HepG2 (cell line): ENCODE measurements around the gene OSGEPL1. TPM values are rescaled to one million over a fixed set of nuclear protein-coding genes. Genes with fewer than 3 reads are reported as not detected.

ENCODE experiments used
- ARHGAP35 ChIP-seq: sonication (generic); formaldehyde crosslinking; IDR thresholded peaks from 2 replicates; pipeline ENCODE4 v1.9.0; 2022; ENCODE audit warnings: mild to moderate bottlenecking, inconsistent platforms, moderate library complexity, missing genetic modification reagents, borderline replicate concordance
- ELF4 ChIP-seq: sonication (generic); formaldehyde crosslinking; IDR thresholded peaks from 2 replicates; pipeline ENCODE4 v1.5.0; 2020; ENCODE audit warnings: missing genetic modification reagents, mild to moderate bottlenecking, moderate library complexity, borderline replicate concordance
- KDM2A ChIP-seq: sonication (generic); formaldehyde crosslinking; IDR thresholded peaks from 2 replicates; pipeline ENCODE4 v1.4.0; 2020; ENCODE audit warnings: low read depth, missing genetic modification reagents, borderline replicate concordance
- KLF16 ChIP-seq, 2 experiments: sonication (generic) in 1 of 2; formaldehyde crosslinking in 1 of 2; IDR thresholded peaks; 2 replicates each; pipeline versions ENCODE4 v1.6.1 to v1.8.0; 2016 to 2023; ENCODE audit warnings: missing genetic modification reagents in 2 of 2, missing compliant biosample characterization in 1 of 2
- MAFG ChIP-seq: sonication (generic); formaldehyde crosslinking; IDR thresholded peaks from 2 replicates; pipeline ENCODE4 v1.5.1; 2020; ENCODE audit warnings: mild to moderate bottlenecking, missing genetic modification reagents
- MEF2D ChIP-seq: sonication (generic); formaldehyde crosslinking; IDR thresholded peaks from 2 replicates; pipeline ENCODE4 v1.5.1; 2020; ENCODE audit warnings: mild to moderate bottlenecking, missing genetic modification reagents
- MXD4 ChIP-seq: IDR thresholded peaks from 2 replicates; pipeline ENCODE4 v1.6.1; 2016; ENCODE audit warnings: mild to moderate bottlenecking, missing biosample characterization, missing genetic modification reagents
- ONECUT2 ChIP-seq: sonication (generic); formaldehyde crosslinking; IDR thresholded peaks from 2 replicates; pipeline ENCODE4 v1.4.0; 2020; ENCODE audit warnings: missing genetic modification reagents
- POLR2AphosphoS2 ChIP-seq: IDR thresholded peaks from 2 replicates; pipeline ENCODE4 v1.6.1; 2011; ENCODE audit warnings: low read depth, low read length, improper control_type of control experiment
- PTBP1 ChIP-seq: fragments of 200-400 bp; formaldehyde crosslinking; IDR thresholded peaks from 2 replicates; pipeline ENCODE4 v1.6.1; 2018; ENCODE audit warnings: low read length, low read depth; ENCODE audit not compliant: poor library complexity, severe bottlenecking
- REST ChIP-seq, 2 experiments: IDR thresholded peaks; 2 replicates each; pipeline ENCODE4 v1.6.1; 2011 to 2012; ENCODE audit warnings: low read length in 2 of 2, borderline replicate concordance in 1 of 2, low read depth in 1 of 2, mild to moderate bottlenecking in 1 of 2, moderate library complexity in 1 of 2
- RFXAP ChIP-seq: sonication (generic); formaldehyde crosslinking; IDR thresholded peaks from 2 replicates; pipeline ENCODE4 v1.4.0; 2020; ENCODE audit warnings: missing genetic modification reagents, borderline replicate concordance
- SSRP1 ChIP-seq: IDR thresholded peaks from 2 replicates; pipeline ENCODE4 v1.6.1; 2016; ENCODE audit warnings: control low read depth
- TBX2 ChIP-seq: sonication (generic); formaldehyde crosslinking; IDR thresholded peaks from 2 replicates; pipeline ENCODE4 v1.5.0; 2020; ENCODE audit warnings: missing genetic modification reagents, mild to moderate bottlenecking, borderline replicate concordance
- TFE3 ChIP-seq: IDR thresholded peaks from 2 replicates; pipeline ENCODE4 v1.6.1; 2016
- ZBTB2 ChIP-seq: sonication (generic); formaldehyde crosslinking; IDR thresholded peaks from 2 replicates; pipeline ENCODE4 v1.8.0; 2022; ENCODE audit warnings: low read depth, missing genetic modification reagents
- ZNF136 ChIP-seq: sonication (generic); formaldehyde crosslinking; IDR thresholded peaks from 2 replicates; pipeline ENCODE4 v1.8.1; 2022; ENCODE audit warnings: low read depth, mild to moderate bottlenecking, moderate library complexity, missing genetic modification reagents
- ZNF256 ChIP-seq: sonication (generic); formaldehyde crosslinking; conservative IDR thresholded peaks from 2 replicates; pipeline ENCODE4 v1.4.0; 2020; ENCODE audit warnings: missing genetic modification reagents
- ZNF33A ChIP-seq: sonication (generic); formaldehyde crosslinking; IDR thresholded peaks from 2 replicates; pipeline ENCODE4 v1.5.1; 2020; ENCODE audit warnings: missing genetic modification reagents, mild to moderate bottlenecking, moderate library complexity, borderline replicate concordance
- ZNF501 ChIP-seq: sonication (generic); formaldehyde crosslinking; IDR thresholded peaks from 2 replicates; pipeline ENCODE4 v1.5.1; 2020; ENCODE audit warnings: mild to moderate bottlenecking, moderate library complexity, missing genetic modification reagents
- ZNF576 ChIP-seq: sonication (generic); formaldehyde crosslinking; IDR thresholded peaks from 2 replicates; pipeline ENCODE4 v1.4.0; 2020; ENCODE audit warnings: mild to moderate bottlenecking, missing genetic modification reagents
- ZNF652 ChIP-seq: IDR thresholded peaks from 2 replicates; pipeline ENCODE4 v1.6.1; 2016; ENCODE audit warnings: low read depth, borderline replicate concordance
- polyA plus RNA-seq, 8 experiments: library from polyadenylated mRNA; depleted of rRNA in 3 of 8; stranded (reverse) in 7 of 8; unstranded in 1 of 8; fragments of >200 nt; fragmentation: Illumina TruSeq in 4 of 8; extraction: Trizol in 4 of 8; gene quantifications; 2 replicates each; pipeline versions ENCODE4 v1.2.1 to v1.2.3, GENCODE V29; 2011 to 2016; ENCODE audit warnings: low read depth in 4 of 8, missing spikeins in 1 of 8, mixed read lengths in 1 of 8; ENCODE audit not compliant: insufficient read depth in 1 of 8
- total RNA-seq, 5 experiments: library from RNA; depleted of rRNA; stranded (reverse); fragments of >200 nt; fragmentation: Illumina TruSeq; extraction: Trizol; gene quantifications; 2 replicates each; pipeline ENCODE4 v1.2.3, GENCODE V29; 2016; ENCODE audit warnings: low read depth in 1 of 5

The OSGEPL1 gene
- total and polyA plus RNA-seq, 2 of the 13 experiments (the other 11 are each of a cell fraction or from before 2014, with no cell fraction given): 10.2 to 10.8 TPM

GRCh38 chr2:189762551-189763298 is at the start of gene OSGEPL1 (continued):
- TF ChIP-seq TFE3: no peak
- peak; percentile 68; the same call in 1 of the 2 replicates for TF ChIP-seq POLR2AphosphoS2
- peak; percentile 91 for TF ChIP-seq SSRP1 (CRISPR knock-in tag)
- TF ChIP-seq ZNF652 (CRISPR knock-in tag): no peak
- peak in 1 of 2 experiments; percentile 86; a peak in 2 of 4 replicates for TF ChIP-seq KLF16 (CRISPR knock-in tag; IDR thresholded peaks at IDR 0.05)
- no peak for TF ChIP-seq ZNF33A (CRISPR knock-in tag)
- no peak for TF ChIP-seq ZNF576 (CRISPR knock-in tag)
- no peak for TF ChIP-seq MAFG (CRISPR knock-in tag)
- peak; percentile 91 for TF ChIP-seq TBX2 (CRISPR knock-in tag)
- peak; percentile 63; the same call in 1 of the 2 replicates for TF ChIP-seq ELF4 (CRISPR knock-in tag)
- TF ChIP-seq ZNF501 (CRISPR knock-in tag): peak; percentile 99
- TF ChIP-seq RFXAP: peak; percentile 71
- 0 out of 2 replicates have a peak, but pooled peaks have one; percentile 79 for TF ChIP-seq ZNF256 (CRISPR knock-in tag)
- TF ChIP-seq REST (IDR thresholded peaks at IDR 0.05; ENCODE audit: borderline replicate concordance in 1 of 2, low read depth in 1 of 2, low read length in 2 of 2): peak in 1 of 2 experiments; percentile 52; a peak in 1 of 4 replicates
- 0 out of 2 replicates have a peak, but pooled peaks have one; percentile 14 for TF ChIP-seq ZBTB2 (CRISPR knock-in tag)
- peak; percentile 92 for TF ChIP-seq MEF2D (CRISPR knock-in tag)
- no peak for TF ChIP-seq ZNF136 (CRISPR knock-in tag)
- TF ChIP-seq MXD4 (CRISPR knock-in tag): peak; percentile 93
- 0 out of 2 replicates have a peak, but pooled peaks have one; percentile 6 for TF ChIP-seq ARHGAP35 (CRISPR knock-in tag)
- no peak for TF ChIP-seq ONECUT2 (CRISPR knock-in tag)
- peak; percentile 99 for TF ChIP-seq KDM2A (CRISPR knock-in tag)
- TF ChIP-seq PTBP1: no peak
